Fibroblast of skin of left quadriceps (primary cell): ENCODE results near the gene EIF4H.
"Not testable (repeated sequence)": the region's sequence is repeated elsewhere in the genome, so short reads cannot be mapped to it uniquely, and the experiment has no call there.

ENCODE experiments used
- DNase-seq, 2 experiments: peaks; one replicate each; pipeline ENCODE4 v3.0.0-alpha.2; 2013; ENCODE audit warnings: low read depth in 2 of 2

Gene EIF4H

DNA sequence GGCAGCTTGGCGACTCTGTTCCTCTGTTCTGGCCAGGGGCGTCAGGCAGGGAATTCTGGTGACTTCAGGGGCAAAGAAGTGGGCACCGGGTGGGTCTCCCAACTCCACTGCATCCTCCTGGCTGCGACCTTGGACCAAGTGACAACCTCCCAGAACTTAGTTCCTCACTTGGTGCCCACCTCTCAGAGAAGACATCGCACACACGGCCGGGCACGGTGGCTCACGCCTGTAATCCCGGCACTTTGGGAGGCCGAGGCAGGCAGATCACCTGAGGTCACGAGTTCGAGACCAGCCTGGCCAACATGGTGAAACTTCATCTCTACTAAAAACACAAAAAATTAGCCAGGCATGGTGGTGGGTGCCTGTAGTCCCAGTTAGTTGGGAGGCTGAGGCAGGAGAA lies 50.8 kb downstream of the EIF4H start:
- DNase-seq, result not testable (repeated sequence)

DNA sequence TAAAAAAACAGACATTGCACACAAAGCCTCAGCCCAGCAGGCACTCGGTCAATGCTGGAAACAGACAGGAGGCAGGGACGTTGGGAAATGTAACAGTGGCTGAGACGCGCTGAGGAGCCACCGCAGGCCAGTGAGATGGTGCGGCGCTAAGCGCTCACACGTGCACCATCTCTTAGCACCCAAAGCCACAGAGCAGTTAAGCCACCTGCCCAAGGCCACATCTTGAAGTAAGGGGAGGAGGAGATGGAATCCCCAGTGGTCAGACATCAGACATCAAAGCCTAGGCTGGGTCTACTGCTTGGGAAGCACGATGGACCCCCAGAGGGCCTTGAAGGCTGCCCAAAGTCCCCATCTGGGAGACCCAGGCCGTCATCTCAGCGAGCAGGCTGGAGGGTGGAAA lies 51.2 kb downstream of the EIF4H start:
- no peak for DNase-seq

DNA sequence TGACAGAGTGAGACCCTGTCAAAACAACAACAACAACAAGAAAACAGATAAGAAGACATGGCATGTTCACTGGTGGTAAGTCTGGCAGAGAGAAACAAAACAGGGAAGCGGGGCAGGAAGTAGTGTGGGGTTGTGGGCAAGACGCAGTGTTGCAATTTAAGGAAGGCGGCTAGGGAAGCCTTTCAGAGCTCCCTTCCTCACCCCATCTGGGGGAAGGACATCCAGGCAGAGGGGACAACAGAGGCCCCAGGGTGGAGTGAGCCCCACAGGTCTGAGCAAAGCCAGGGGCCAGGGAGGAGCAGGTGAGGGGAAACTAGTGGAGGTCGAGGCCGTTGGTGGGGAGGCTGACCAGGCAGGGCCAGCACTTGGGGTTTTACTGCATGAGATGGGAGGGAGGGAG lies 52.5 kb downstream of the EIF4H start:
- no peak for DNase-seq

DNA sequence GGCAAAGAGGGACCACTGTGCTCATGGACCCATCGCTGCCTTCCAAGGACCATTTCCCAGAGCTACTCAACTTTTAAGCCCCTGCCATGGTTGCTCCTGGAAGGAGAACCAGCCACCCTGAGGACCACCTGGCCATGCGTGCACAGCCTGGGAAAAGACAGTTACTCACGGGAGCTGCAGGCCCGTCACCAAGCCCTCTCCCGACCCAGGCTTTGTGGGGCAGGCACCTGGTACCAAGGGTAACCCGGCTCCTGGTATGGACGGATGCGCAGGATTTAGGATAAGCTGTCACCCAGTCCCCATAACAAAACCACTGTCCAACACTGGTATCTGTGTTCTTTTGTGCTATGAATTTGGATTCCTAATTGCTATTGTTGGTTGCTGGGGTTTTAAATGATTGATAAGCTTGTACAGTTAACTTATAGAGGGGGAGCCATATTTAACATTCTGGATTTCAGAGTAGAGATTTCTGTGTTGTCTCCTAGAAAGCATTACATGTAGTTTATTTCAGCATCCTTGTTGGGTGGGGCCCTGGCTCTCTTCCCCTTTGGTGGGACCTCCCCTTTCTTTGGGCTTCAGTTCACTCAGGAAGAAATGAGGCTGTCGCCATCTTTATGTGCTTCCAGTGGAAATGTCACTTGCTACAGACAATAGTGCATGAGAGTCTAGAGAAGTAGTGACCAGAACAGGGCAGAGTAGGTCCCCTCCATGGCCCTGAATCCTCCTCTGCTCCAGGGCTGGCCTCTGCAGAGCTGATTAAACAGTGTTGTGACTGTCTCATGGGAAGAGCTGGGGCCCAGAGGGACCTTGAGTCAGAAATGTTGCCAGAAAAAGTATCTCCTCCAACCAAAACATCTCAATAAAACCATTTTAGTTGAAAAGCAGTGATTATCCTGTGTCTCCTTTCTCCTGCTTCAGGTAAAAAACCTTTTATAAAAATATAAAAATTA lies 55.1 kb downstream of the EIF4H start:
- DNase-seq, result no peak

- no peak for DNase-seq
Measured at GRCh38 chr7:74230446-74231231, 56.5 kb downstream of the EIF4H start.

GRCh38 chr7:74231232-74231590 lies 57.1 kb downstream of the EIF4H start:
- no peak for DNase-seq

DNA sequence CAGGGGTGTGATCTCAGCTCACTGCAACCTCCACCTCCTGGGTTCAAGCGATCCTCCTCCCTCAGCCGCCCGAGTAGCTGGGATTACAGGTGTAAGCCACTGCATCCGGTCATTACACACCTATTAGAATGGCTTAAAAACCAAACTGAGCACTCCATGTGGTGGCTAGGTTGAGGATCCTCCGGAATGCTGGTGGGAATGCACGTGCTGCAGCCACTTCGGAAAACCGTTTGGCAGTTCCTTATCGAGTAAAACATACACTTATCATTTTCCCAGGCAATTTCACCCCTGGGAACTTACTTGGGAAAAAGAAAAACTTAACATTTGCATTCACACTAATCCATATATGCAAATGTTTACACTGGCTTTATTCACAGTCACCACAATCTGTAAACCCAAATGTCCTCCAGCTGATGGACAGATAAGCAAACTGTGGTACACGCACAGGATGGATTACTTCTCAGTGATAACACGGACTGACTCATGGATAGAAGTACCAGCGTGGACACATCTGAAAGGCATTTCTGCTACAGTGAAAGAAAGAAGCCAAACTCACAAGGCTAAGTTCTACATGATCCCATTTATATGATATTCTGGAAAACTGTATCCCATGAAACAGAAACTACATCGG lies 59.6 kb downstream of the EIF4H start:
- DNase-seq, result no peak

DNA sequence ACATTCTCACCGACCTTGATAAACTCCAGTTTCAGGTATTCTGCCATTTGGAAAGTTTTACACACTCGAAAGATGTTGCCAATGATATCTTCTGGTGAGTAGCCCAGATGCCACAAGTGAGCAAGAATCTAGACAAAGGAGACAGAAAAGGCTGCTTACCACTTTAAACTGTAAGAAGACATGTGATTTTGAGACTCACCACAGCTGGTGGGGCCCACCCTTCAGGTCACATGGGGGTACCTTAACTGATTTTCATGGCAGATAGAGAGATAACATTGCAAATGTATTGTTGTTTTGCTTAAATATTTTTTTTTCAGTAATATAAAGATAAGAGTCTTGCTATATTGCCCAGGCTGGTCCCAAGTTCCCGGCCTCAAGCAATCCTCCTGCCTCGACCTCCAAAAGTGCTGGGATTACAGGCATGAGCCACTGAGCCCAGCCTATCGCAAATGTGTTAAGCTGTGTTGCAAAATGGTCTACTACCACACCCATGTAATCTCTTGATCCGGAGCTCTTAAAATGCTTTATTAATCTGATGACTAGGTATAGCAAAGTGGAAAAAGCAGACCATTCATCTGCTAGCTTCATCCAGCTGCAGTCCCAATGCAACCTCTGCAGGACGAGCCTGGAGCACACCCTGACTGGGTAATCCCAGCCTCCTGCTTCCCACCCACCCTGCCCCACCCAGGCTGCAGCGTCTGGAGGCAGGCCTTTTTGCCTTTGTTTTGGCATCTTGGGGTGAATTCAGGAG lies 61.5 kb downstream of the EIF4H start:
- DNase-seq, result no peak

DNA sequence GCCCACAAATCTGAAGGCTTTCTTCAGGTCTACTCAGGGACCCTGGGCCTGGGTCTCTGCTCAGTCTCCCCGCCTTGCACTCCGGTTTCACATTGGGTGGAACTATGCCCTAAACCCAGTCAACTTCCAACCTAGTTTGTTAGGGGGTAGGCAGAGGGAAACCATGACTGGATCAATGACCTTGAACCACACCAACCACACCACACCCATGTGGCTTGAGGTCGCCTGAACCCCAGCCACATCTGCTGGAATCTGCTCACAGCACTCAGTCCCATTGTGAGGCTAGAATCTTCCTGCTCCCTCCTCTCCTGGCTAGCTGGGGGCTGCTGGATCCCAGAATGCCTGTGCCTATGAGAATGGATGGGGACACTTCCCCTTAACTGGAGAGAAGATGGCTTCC lies 62.1 kb downstream of the EIF4H start:
- DNase-seq, result no peak

GRCh38 chr7:74240482-74240881 lies 66.3 kb downstream of the EIF4H start:
- DNase-seq, result no peak

GRCh38 chr7:74242122-74242443 lies 67.9 kb downstream of the EIF4H start:
- DNase-seq, result no peak

DNA sequence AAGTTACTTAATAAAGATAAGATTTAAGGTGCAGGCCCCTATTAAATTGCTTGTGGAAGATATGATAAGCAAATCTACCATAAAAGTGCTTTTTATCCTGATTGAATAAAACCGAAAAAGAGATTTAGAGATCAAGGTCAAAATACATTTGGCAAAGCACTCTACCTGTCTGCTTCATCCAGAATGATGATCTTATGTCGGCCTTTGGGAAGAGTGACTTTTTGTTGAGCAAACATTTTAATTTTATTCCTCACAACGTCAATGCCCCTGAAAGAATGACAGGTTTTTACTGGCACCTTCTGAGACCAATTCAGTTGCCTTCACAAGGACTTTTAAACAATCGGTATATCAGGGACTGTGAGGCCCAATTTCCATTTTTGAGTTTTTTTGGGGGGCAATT lies 72.3 kb downstream of the EIF4H start:
- DNase-seq, result no peak
